Activated naive CD4-positive, alpha-beta T cell treated with anti-CD3 and anti-CD28 coated beads for 36 hours (primary cell): ENCODE measurements around the gene AGBL5. TPM values are rescaled to one million over a fixed set of nuclear protein-coding genes. Genes with fewer than 3 reads are reported as not detected.
A peak's percentile ranks its signal among the peaks of the same experiment; 100 is the strongest.

Source experiments
- CTCF ChIA-PET: fragments of 350-600 bp; sonication (Branson Sonifier 250); formaldehyde crosslinking; loops from one replicate; lab custom pipeline; 2021; ENCODE audit warnings: antibody characterized with exemption; lab: Charles Lee
- DNase-seq: peaks from one replicate; pipeline ENCODE4 v3.0.0-alpha.2; 2020
- H3K27ac Mint-ChIP-seq: one replicate; pipeline ENCODE4 v1.8.0; 2021; ENCODE audit warnings: mild to moderate bottlenecking, mixed read lengths
- H3K27me3 Mint-ChIP-seq: one replicate; pipeline ENCODE4 v1.8.0; 2021; ENCODE audit warnings: low read depth, mixed read lengths
- H3K36me3 Mint-ChIP-seq: one replicate; pipeline ENCODE4 v1.8.0; 2021; ENCODE audit warnings: low read depth, mixed read lengths
- H3K4me1 Mint-ChIP-seq: one replicate; pipeline ENCODE4 v1.8.0; 2021; ENCODE audit warnings: low read depth, mixed read lengths
- H3K4me3 Mint-ChIP-seq: one replicate; pipeline ENCODE4 v1.8.0; 2021; ENCODE audit warnings: mild to moderate bottlenecking, moderate library complexity, mixed read lengths
- H3K9me3 Mint-ChIP-seq: one replicate; pipeline ENCODE4 v1.8.0; 2021; ENCODE audit warnings: mixed read lengths
- intact Hi-C: fragments of 100-400 bp; cut with micrococcal nuclease; formaldehyde crosslinking; loops from one replicate; pipeline ENCODE4 v1.15.1; 2023
- total RNA-seq, 2 experiments: library from RNA; stranded (reverse); gene quantifications; one replicate each; pipeline ENCODE4 v1.2.3, GENCODE V29; 2021

Gene AGBL5
- total RNA-seq, 2 experiments from 2014 or later: 19.1 to 19.7 TPM

DNA sequence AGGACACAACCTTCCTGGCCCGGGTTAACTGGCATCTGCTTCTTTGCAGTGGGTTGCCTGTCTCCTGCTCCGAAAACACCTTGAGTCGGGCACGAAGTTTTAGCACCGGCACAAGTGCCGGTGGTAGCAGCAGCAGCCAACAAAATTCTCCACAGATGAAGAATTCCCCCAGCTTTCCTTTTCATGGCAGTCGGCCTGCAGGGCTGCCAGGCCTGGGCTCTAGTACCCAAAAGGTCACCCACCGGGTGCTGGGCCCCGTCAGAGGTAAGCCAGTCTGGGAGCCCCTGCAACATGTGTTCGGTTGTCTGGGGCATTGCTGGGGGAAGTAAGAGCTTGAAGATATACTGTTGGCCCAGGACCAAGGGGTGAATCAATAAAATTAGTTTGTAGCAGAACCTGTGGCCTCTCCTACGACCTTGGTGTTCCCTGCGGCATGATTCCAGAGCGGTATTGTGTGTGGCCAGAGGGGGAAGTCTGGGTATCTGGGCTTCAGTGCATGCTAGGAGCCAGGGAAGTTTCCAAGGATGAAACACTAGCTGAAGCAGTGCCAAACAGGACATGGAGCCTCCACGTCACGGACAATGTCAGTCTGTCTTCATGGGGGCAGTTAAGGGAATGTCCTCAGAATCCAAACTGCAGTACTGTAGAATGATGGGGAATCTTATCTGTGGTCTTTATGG lies 7.8 kb downstream of the AGBL5 start:
- intact Hi-C loops: loop anchor here (10.0 kb wide), 1 partner anchor 714 kb away; the partner anchor contains the start of genes ADGRF3 and SELENOI
- CTCF ChIA-PET: no interaction called here
- no peak for DNase-seq
- Mint-ChIP-seq H3K27ac (no peak overlapping the region), H3K4me1 (peaks cover 5% of the 10 kb centered on the region), H3K9me3 (no peaks in the 10 kb centered on the region), H3K27me3 (no peaks in the 10 kb centered on the region), H3K36me3 (peaks cover 12% of the 10 kb centered on the region), H3K4me3 (no peak overlapping the region)

DNA sequence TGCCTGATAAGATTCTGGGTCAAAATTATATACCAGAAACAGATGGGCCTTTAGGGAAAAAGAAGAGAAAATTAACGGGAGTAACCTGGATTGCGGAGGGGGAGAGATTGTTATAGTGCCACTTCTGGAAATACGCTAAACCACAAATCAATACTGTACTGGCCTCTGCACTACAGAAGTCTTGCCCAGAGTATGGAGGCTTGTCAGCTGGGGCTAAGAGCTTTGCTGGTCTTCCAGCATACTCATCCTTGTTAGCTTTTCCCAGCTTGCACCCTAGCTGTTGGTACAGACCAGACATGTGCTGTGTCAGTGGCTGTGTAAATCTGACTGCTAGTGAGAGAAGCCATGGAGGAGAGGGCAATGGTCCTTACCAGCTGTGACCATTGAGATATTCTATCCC lies 8.9 kb downstream of the AGBL5 start:
- intact Hi-C loops: loop anchor here (5.0 kb wide), 1 partner anchor 833 kb away; no protein-coding TSS in a partner anchor
- no peak for DNase-seq
- no peaks in the 10 kb centered on the region for H3K9me3 Mint-ChIP-seq
- H3K36me3 Mint-ChIP-seq: peaks cover 19% of the 10 kb centered on the region
- H3K27ac Mint-ChIP-seq: no peak overlapping the region
- H3K4me3 Mint-ChIP-seq: no peak overlapping the region
- no peaks in the 10 kb centered on the region for H3K27me3 Mint-ChIP-seq
- H3K4me1 Mint-ChIP-seq: peaks cover 7% of the 10 kb centered on the region
- CTCF ChIA-PET: no interaction called here

DNA sequence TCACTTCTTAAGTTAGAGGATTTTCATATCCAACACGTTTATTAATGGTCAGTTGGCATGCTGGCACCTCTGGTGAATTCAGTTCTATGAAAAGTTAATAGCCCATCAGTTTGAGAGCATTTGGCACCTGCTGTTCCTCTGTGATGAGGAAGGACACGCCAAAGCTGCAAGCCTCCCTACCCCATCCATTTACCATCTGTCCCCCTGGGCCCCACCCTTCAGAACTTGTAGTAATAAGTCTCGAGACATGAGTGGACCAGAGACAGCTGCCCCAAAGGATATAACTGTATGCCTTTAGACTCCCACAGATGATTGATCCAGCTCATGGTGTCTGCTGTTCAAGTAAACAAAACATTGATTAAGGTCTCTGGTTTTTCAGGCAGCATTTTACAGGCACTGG lies 13.7 kb downstream of the AGBL5 start:
- no peaks in the 10 kb centered on the region for H3K9me3 Mint-ChIP-seq
- H3K27me3 Mint-ChIP-seq: no peaks in the 10 kb centered on the region
- H3K27ac Mint-ChIP-seq: no peak overlapping the region
- peaks cover 32% of the 10 kb centered on the region for H3K36me3 Mint-ChIP-seq
- H3K4me3 Mint-ChIP-seq: no peak overlapping the region
- CTCF ChIA-PET: interaction anchor here (3.7 kb wide), 1 partner anchor 14 kb away, joined by 14 read pairs; the partner anchor contains the start of gene AGBL5
- DNase-seq: no peak
- intact Hi-C loops: no loop called here
- H3K4me1 Mint-ChIP-seq: peaks cover 42% of the 10 kb centered on the region

DNA sequence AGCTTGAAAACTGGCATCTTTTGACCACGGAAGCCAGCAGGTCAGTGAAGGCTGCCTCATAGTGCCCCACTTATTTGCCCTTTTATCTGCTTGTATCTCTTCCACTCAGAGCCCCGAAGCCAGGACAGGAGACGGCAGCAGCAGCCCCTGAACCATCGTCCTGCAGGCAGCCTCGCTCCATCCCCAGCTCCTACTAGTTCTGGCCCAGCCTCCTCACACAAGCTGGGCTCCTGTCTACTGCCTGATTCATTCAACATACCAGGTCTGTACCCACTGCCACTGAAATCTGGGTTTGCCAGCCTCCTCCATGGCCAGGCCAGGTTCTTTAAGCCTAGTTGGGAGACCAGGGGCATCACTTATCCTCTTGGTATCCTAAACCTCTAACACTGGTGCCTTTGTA lies 15.9 kb downstream of the AGBL5 start:
- no peak for DNase-seq
- CTCF ChIA-PET: interaction anchor here (0.6 to 3.7 kb wide), 5 partner anchors 11 to 182 kb away, joined by 3 to 14 read pairs (median 4); partner anchors contain the start of gene AGBL5
- no peaks in the 10 kb centered on the region for H3K27me3 Mint-ChIP-seq
- H3K27ac Mint-ChIP-seq: no peak overlapping the region
- intact Hi-C loops: no loop called here
- H3K4me1 Mint-ChIP-seq: peaks cover 55% of the 10 kb centered on the region
- H3K4me3 Mint-ChIP-seq: no peak overlapping the region
- no peaks in the 10 kb centered on the region for H3K9me3 Mint-ChIP-seq
- H3K36me3 Mint-ChIP-seq: peaks cover 28% of the 10 kb centered on the region

DNA sequence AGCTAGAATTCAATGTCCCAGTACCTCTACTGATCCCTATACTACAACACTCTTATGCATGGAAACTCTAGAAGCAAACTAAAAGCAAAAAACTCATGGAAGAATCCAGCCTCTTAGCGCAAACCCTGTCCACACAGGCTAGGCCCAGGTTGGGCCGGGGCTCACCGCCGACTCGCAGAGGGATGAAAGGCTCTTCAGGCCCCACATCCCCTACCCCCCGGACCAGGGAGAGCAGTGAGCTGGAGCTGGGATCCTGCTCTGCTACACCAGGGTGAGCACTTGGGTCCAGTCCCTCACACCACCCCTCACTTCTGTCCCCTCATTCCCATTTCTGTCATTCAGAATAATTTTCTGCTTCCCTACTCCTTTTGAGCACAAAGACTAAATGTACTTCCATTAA lies 18.0 kb downstream of the AGBL5 start:
- CTCF ChIA-PET: no interaction called here
- peaks cover 20% of the 10 kb centered on the region for H3K36me3 Mint-ChIP-seq
- no peak for DNase-seq
- H3K27ac Mint-ChIP-seq: peak overlapping the region; percentile 25
- no peaks in the 10 kb centered on the region for H3K9me3 Mint-ChIP-seq
- H3K27me3 Mint-ChIP-seq: no peaks in the 10 kb centered on the region
- intact Hi-C loops: no loop called here
- H3K4me1 Mint-ChIP-seq: peaks cover 65% of the 10 kb centered on the region
- H3K4me3 Mint-ChIP-seq: peak overlapping the region; percentile 2

DNA sequence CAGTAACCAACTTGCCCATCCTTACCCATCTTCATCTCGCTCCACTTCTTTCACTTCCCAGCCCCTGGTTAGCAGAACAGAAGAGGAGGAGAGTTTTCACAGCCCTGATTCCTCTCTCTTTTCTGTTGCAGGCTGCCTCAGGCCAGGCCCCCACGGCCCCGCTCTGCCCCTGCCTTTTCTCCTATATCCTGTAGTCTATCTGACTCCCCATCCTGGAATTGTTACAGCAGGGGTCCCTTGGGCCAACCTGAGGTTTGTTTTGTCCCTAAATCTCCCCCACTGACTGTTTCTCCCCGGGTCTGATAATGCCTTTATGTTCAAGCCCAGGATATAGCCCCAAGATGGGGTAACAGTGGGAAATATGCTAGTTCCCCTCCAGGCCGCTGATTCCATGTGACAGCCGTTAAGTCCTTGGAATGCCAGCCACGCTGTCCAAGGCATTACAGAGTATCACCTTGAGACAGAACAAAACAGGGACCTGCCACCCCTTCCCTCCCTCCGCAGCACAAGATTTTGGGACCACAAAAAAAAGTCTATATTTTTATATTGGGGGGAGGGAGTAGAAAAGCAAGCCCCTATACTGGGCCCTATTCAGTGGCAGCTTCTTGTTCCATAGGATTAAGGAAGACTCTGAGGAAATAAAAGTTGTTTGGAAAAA lies 18.6 kb downstream of the AGBL5 start:
- Mint-ChIP-seq H3K36me3 (peaks cover 17% of the 10 kb centered on the region), H3K9me3 (no peaks in the 10 kb centered on the region), H3K4me1 (peaks cover 70% of the 10 kb centered on the region), H3K27ac (peak overlapping the region; percentile 91), H3K27me3 (no peaks in the 10 kb centered on the region), H3K4me3 (peak overlapping the region; percentile 97)
- CTCF ChIA-PET: interaction anchor here (2.1 kb wide), 1 partner anchor 14 kb away, joined by 13 read pairs; no protein-coding TSS in a partner anchor
- intact Hi-C loops: loop anchor here (5.0 kb wide), 1 partner anchor 302 kb away; the partner anchor contains the start of genes EIF2B4 and SNX17
- no peak for DNase-seq

DNA sequence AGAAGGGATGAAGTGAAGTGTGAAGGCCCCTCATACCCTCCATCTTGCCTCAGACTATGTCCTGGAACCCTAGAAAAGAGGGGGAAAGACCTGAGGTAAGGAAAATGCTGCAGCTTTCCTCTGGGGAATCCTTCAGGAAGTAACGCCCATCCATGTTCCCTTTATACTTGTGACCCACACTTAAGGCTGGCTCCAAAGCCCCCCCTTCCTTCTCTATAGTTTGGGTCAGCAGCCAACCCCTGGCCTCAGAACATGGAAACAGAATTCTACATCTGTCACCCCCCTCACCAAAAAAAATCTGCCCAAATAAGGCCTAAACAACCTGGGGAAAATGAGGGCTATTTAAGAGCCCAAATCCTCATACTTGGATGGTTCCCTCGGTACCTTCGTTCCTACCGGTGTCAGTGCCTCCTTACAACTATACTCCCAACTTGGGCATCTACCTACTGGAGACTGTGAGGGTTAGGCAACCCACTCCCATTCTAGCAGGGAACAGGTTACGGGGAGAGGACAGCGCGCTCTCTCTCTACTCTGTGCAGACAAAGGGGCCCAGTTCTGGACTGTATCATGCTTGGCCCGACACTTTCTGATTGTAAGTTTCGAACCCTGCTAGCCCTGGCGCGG lies 19.3 kb downstream of the AGBL5 start:
- Mint-ChIP-seq H3K27ac (peak overlapping the region; percentile 91), H3K36me3 (peaks cover 15% of the 10 kb centered on the region), H3K4me1 (peaks cover 73% of the 10 kb centered on the region), H3K9me3 (no peaks in the 10 kb centered on the region), H3K4me3 (peak overlapping the region; percentile 97), H3K27me3 (no peaks in the 10 kb centered on the region)
- no peak for DNase-seq
- intact Hi-C loops: loop anchor here (1.0 to 5.0 kb wide), 5 partner anchors 11 to 302 kb away; partner anchors contain the start of genes AGBL5, EIF2B4, KHK and SNX17
- CTCF ChIA-PET: interaction anchor here (0.8 to 2.1 kb wide), 4 partner anchors 11 to 232 kb away, joined by 3 to 13 read pairs (median 4); no protein-coding TSS in a partner anchor

DNA sequence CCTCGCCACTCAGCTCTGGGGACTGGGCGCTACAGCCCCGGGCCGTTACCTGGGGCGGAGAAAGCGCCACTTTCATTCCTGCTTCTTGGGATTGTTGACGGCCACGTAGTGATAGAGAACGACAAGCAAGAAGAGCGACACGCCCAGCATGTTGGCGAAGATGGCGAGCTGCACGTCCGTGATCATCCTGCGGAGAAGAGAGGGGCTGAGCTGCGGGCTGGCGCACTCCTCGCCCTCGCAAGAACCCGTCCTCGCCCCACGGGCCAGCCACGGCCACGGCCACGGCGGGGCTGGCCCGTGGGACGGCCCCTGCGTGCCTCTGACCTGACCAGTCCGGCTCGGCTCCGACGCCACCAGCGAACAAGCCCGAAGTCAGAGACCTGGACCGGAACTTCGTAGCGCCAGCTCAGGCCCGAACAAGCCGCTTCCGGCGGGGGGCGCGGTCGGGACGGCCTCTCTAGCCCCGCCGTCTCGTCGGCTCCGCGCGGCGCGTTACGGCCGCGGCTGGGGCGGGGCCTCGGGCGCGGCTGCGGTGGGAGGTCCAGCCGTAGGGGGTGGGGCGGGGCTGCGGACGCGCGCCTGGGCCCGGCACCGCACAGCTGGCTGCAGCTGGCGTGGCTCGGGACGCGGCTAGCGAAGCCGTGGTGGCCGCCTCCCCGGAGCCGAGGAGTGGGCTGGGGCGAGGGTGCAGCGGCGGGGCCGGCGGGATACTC lies 20.0 kb downstream of the AGBL5 start, which contains the start of gene OST4:
TSS of gene OST4 (minus strand) at position 378 of the 713 bp plus-strand sequence.
- Mint-ChIP-seq H3K4me3 (peak within 1 kb of the TSS; percentile 97), H3K4me1 (peaks cover 76% of the 10 kb centered on the region)
- intact Hi-C loops: loop anchor here (1.0 to 5.0 kb wide), 5 partner anchors 10 to 301 kb away; partner anchors contain the start of genes AGBL5, EIF2B4, KHK and SNX17

DNA sequence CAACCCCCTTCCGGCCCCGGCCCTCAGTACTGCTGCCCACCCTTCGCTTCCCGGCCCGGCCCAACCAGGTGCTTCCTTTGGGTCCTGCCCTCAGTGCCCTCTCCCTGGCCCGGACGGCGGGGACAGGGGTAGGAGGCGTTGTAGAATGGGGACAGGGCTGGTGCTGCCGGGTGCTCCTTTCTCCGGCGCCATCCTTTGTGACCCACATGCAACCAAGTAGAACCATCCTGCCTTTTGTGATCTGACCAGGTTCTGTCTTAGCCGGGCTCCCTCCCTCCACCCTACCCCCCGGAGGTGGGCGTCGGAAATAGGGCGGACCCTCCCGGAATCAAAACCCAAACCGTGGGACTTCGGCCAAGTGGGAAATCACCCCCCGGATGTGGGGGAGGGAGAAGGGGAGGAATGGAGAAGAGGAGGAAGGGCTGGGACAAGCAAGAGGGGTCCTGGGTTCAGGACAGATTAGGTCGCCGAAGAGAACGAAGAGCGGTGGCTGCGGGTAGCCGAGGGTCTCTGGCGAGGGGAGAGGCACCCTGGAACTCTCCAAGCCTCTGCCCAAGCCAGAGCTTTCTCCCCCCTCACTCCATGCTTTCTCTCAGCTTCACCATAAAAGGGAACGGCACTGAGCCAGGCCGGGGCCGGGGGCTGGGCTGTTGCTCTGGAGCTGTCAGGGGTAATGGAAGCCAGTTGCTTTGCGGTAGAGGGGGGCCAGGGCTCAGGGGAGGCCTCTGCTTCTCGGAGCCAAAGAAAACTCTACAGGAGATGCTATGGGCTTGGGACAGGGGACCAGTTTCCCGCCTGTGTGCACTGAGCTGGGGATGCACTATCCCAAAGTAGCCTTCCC lies 20.7 kb downstream of the AGBL5 start:
- H3K4me1 Mint-ChIP-seq: peaks cover 75% of the 10 kb centered on the region
- peak overlapping the region; percentile 87 for H3K27ac Mint-ChIP-seq
- intact Hi-C loops: loop anchor here (1.0 to 5.0 kb wide), 5 partner anchors 9 to 300 kb away; partner anchors contain the start of genes AGBL5, EIF2B4, KHK and SNX17
- no peaks in the 10 kb centered on the region for H3K9me3 Mint-ChIP-seq
- peak; percentile 47 for DNase-seq
- H3K36me3 Mint-ChIP-seq: peaks cover 10% of the 10 kb centered on the region
- CTCF ChIA-PET: interaction anchor here (1.0 to 2.1 kb wide), 3 partner anchors 9 to 19 kb away, joined by 4 to 13 read pairs (median 5); no protein-coding TSS in a partner anchor
- no peaks in the 10 kb centered on the region for H3K27me3 Mint-ChIP-seq
- H3K4me3 Mint-ChIP-seq: peak overlapping the region; percentile 81

More for the DNA sequence above, 20.0 kb downstream of the AGBL5 start, which contains the start of gene OST4:
- Mint-ChIP-seq H3K9me3 (no peaks in the 10 kb centered on the region), H3K27me3 (no peaks in the 10 kb centered on the region), H3K36me3 (peaks cover 11% of the 10 kb centered on the region), H3K27ac (peak within 1 kb of the TSS; percentile 91)
- peak; percentile 88 for DNase-seq
- CTCF ChIA-PET: interaction anchor here (0.8 to 2.1 kb wide), 4 partner anchors 10 to 232 kb away, joined by 3 to 13 read pairs (median 4); no protein-coding TSS in a partner anchor

DNA sequence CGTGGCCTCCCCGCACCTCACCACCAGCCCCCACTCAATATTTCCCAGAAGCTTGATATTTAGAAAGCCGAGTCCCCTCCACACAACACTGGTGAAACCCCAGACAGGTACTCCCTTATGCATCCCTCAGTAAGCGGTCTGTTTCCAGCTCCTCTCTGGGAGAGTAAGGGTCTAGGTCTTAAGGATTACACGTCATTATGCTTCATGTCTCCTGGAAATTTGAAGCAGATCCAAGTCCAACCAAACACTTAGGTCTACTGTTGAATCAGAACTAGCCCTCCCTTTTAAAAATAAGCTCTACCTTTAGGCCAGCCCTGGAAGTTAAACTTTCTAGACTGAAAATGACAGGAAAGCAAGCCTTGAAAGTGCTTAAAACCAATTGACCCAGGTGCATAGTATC lies 21.5 kb downstream of the AGBL5 start:
- CTCF ChIA-PET: interaction anchor here (0.7 to 1.5 kb wide), 3 partner anchors 8 to 237 kb away, joined by 4 to 5 read pairs (median 4); no protein-coding TSS in a partner anchor
- intact Hi-C loops: loop anchor here (5.0 kb wide), 1 partner anchor 299 kb away; the partner anchor contains the start of genes EIF2B4 and SNX17
- no peaks in the 10 kb centered on the region for H3K27me3 Mint-ChIP-seq
- peak overlapping the region; percentile 81 for H3K4me3 Mint-ChIP-seq
- H3K27ac Mint-ChIP-seq: peak overlapping the region; percentile 87
- no peak for DNase-seq
- no peaks in the 10 kb centered on the region for H3K9me3 Mint-ChIP-seq
- peaks cover 7% of the 10 kb centered on the region for H3K36me3 Mint-ChIP-seq
- peaks cover 70% of the 10 kb centered on the region for H3K4me1 Mint-ChIP-seq
